K562 (cell line): ENCODE results near the gene ARHGAP22. TPM values are rescaled to one million over a fixed set of nuclear protein-coding genes. Genes with fewer than 3 reads are reported as not detected.

Source experiments
- ATAC-seq: fragments of 200-7000 bp; cut with Tn5 transposase; 3 replicates; pipeline ENCODE4 v1.9.1; 2020; ENCODE audit warnings: moderate library complexity
- BruUV-seq: library from RNA; stranded (reverse); fragments of 400-500 nt; replicated peaks from 2 replicates; lab custom pipeline; 2021; lab: Mats Ljungman, UMichigan
- CTCF ChIA-PET: fragments of 300-600 bp; formaldehyde crosslinking; extraction: SDS; loops from one replicate; lab custom pipeline; 2021; ENCODE audit warnings: low intra/inter-chr PET ratio; lab: Yijun Ruan, JAX
- POLR2A ChIA-PET: fragments of 300-600, 350-650 bp; sonication (Branson Sonifier 250); formaldehyde crosslinking; extraction: SDS; loops from one replicate; lab custom pipeline; 2021; ENCODE audit warnings: antibody characterized with exemption, inconsistent platforms; lab: Yijun Ruan, JAX
- DNase-seq, 4 experiments: peaks; one replicate each; pipeline versions ENCODE4 v3.0.0 to v3.0.0-alpha.2; 2011 to 2018; ENCODE audit warnings: low spot score in 3 of 4, mixed read lengths in 3 of 4; ENCODE audit errors: extremely low read depth in 1 of 4
- FAIRE-seq: peaks from 2 replicates; lab custom pipeline; 2011; peaks lifted over from hg19 to GRCh38; lab: Jason Lieb, UNC
- H2AFZ ChIP-seq: 2 replicates; pipeline ENCODE4 v1.6.0; 2011; ENCODE audit warnings: low read depth, low read length, control low read depth, inconsistent platforms
- H3K27ac ChIP-seq: fragments of 200-600 bp; 3 replicates; pipeline ENCODE4 v1.8.0; 2011; ENCODE audit warnings: low read depth, mild to moderate bottlenecking, control low read depth, inconsistent platforms, low read length, moderate library complexity, mixed read lengths; ENCODE audit errors: extremely low read depth
- H3K27me3 ChIP-seq, 2 experiments: fragments of 300-600 bp in 1 of 2; 2 replicates in 1 of 2; 3 replicates in 1 of 2; pipeline versions ENCODE4 v1.6.0 to v1.8.0; 2011; ENCODE audit warnings: inconsistent platforms in 2 of 2, low read length in 2 of 2, mild to moderate bottlenecking in 1 of 2, mixed read lengths in 1 of 2, moderate library complexity in 1 of 2; ENCODE audit not compliant: control insufficient read depth in 2 of 2, insufficient read depth in 2 of 2
- H3K36me3 ChIP-seq: fragments of 300-600 bp; 3 replicates; pipeline ENCODE4 v1.8.0; 2011; ENCODE audit warnings: mild to moderate bottlenecking, low read length, inconsistent platforms; ENCODE audit not compliant: control insufficient read depth, insufficient read depth
- H3K4me1 ChIP-seq, 2 experiments: fragments of 200-600 bp in 1 of 2; replicated peaks in 1 of 2; 2 replicates in 1 of 2; 3 replicates in 1 of 2; pipeline versions ENCODE4 v1.5.1 to v1.8.0; 2011; ENCODE audit warnings: inconsistent platforms in 2 of 2, low read length in 2 of 2, mild to moderate bottlenecking in 1 of 2, mixed read lengths in 1 of 2, moderate library complexity in 1 of 2; ENCODE audit not compliant: control insufficient read depth in 2 of 2, insufficient read depth in 2 of 2
- H3K4me2 ChIP-seq: 2 replicates; pipeline ENCODE4 v1.6.1; 2011; ENCODE audit warnings: low read length, control low read depth, inconsistent platforms, mixed read lengths; ENCODE audit not compliant: insufficient read depth
- H3K4me3 ChIP-seq: fragments of 200-600 bp; sonication (generic), shearing (Covaris generic); 2 replicates; pipeline ENCODE4 v1.5.1; 2016; ENCODE audit warnings: control low read depth, inconsistent platforms
- H3K79me2 ChIP-seq: fragments of 200-600 bp; 3 replicates; pipeline ENCODE4 v1.8.0; 2011; ENCODE audit warnings: low read length, inconsistent platforms; ENCODE audit not compliant: control insufficient read depth, insufficient read depth
- H3K9ac ChIP-seq, 2 experiments: 2 replicates each; pipeline versions ENCODE4 v1.6.0 to v1.6.1; 2011; ENCODE audit warnings: low read depth in 2 of 2, low read length in 2 of 2, control low read depth in 1 of 2, inconsistent platforms in 1 of 2, mild to moderate bottlenecking in 1 of 2, mixed read lengths in 1 of 2; ENCODE audit not compliant: insufficient read depth in 1 of 2
- H3K9me1 ChIP-seq: one replicate; pipeline ENCODE4 v1.6.0; 2011; ENCODE audit warnings: inconsistent platforms, mild to moderate bottlenecking, low read length, moderate library complexity; ENCODE audit not compliant: control insufficient read depth, insufficient read depth
- H3K9me3 ChIP-seq: replicated peaks from 2 replicates; pipeline ENCODE4 v1.5.1; 2011; ENCODE audit warnings: low read depth, low read length, inconsistent platforms; ENCODE audit not compliant: control insufficient read depth, insufficient read depth
- H4K20me1 ChIP-seq: replicated peaks from 2 replicates; pipeline ENCODE4 v1.6.1; 2011; ENCODE audit warnings: low read length, inconsistent platforms, mixed read lengths; ENCODE audit not compliant: control insufficient read depth, insufficient read depth
- CHD7 ChIP-seq: fragments of 200-600 bp; sonication (generic); IDR thresholded peaks from one replicate; pipeline ENCODE4 v1.6.1; 2012; ENCODE audit warnings: mild to moderate bottlenecking, low read depth, low read length, inconsistent platforms
- DDX20 ChIP-seq: fragments of 450-650 bp; IDR thresholded peaks from 2 replicates; pipeline ENCODE4 v1.6.1; 2016; ENCODE audit warnings: missing genetic modification characterization, low read depth, mild to moderate bottlenecking, missing compliant biosample characterization, moderate library complexity
- HDAC2 ChIP-seq: fragments of 450-650 bp; IDR thresholded peaks from 2 replicates; pipeline ENCODE4 v1.6.1; 2016; ENCODE audit warnings: mild to moderate bottlenecking
- MAFG ChIP-seq: fragments of 450-650 bp; conservative IDR thresholded peaks from 2 replicates; pipeline ENCODE4 v1.6.1; 2016; ENCODE audit warnings: missing genetic modification characterization, missing compliant biosample characterization
- SETDB1 ChIP-seq: IDR thresholded peaks from one replicate; pipeline ENCODE4 v1.6.1; 2012; ENCODE audit warnings: low read length, control low read depth, inconsistent platforms
- TEAD1 ChIP-seq, 2 experiments: fragments of 450-650 bp in 1 of 2; sonication (generic) in 1 of 2; formaldehyde crosslinking; IDR thresholded peaks; 2 replicates each; pipeline versions ENCODE4 v1.4.0 to v1.8.0; 2020 to 2022; ENCODE audit warnings: mild to moderate bottlenecking in 2 of 2, missing genetic modification reagents in 1 of 2
- ZC3H8 ChIP-seq: fragments of 450-650 bp; IDR thresholded peaks from 2 replicates; pipeline ENCODE4 v1.6.1; 2017
- WGBS: fragments of 100-300 bp; shearing (Covaris generic); methylation state at CpG from one replicate; pipeline ENCODE4 v1.1.6; 2016; ENCODE audit warnings: low coverage, mixed read lengths; ENCODE audit not compliant: insufficient coverage; ENCODE audit errors: missing lambda C conversion rate; 5-methylcytosine and 5-hydroxymethylcytosine counted together
- in situ Hi-C: fragments of 300-500 bp; cut with MboI; formaldehyde crosslinking; loops from 4 replicates; pipeline ENCODE4 v1.15.0; 2018; ENCODE audit warnings: inconsistent platforms, mixed read lengths
- intact Hi-C: fragments of 100-400 bp; cut with micrococcal nuclease; formaldehyde crosslinking; loops from 2 replicates; pipeline ENCODE4 v1.14.2; 2022
- polyA plus RNA-seq, 8 experiments: library from polyadenylated mRNA; depleted of rRNA in 4 of 8; stranded (reverse) in 5 of 8; unstranded in 3 of 8; fragments of >200 nt; fragmentation: Nextera tagmentation in 2 of 8; fragmentation: Illumina TruSeq in 1 of 8; extraction: Ambion mirVana in 2 of 8; extraction: Trizol in 1 of 8; gene quantifications; 2 replicates each; pipeline versions ENCODE4 v1.2.1 to v1.2.3, GENCODE V29; 2011 to 2014; ENCODE audit warnings: inconsistent platforms in 1 of 8, missing spikeins in 1 of 8
- total RNA-seq, 7 experiments: library from RNA; depleted of rRNA in 6 of 7; stranded (reverse); fragments of >200 nt in 6 of 7; fragmentation: Illumina TruSeq in 2 of 7; extraction: Trizol in 2 of 7; gene quantifications; 2 replicates each; pipeline versions ENCODE4 v1.2.1 to v1.2.3, GENCODE V29; 2011 to 2021; ENCODE audit warnings: low replicate concordance in 1 of 7

Gene ARHGAP22
- total and polyA plus RNA-seq, 9 of the 15 experiments (the other 6 are each of a cell fraction or from before 2014, with no cell fraction given), result 1.3 to 28.1 (median 12.7) TPM

DNA sequence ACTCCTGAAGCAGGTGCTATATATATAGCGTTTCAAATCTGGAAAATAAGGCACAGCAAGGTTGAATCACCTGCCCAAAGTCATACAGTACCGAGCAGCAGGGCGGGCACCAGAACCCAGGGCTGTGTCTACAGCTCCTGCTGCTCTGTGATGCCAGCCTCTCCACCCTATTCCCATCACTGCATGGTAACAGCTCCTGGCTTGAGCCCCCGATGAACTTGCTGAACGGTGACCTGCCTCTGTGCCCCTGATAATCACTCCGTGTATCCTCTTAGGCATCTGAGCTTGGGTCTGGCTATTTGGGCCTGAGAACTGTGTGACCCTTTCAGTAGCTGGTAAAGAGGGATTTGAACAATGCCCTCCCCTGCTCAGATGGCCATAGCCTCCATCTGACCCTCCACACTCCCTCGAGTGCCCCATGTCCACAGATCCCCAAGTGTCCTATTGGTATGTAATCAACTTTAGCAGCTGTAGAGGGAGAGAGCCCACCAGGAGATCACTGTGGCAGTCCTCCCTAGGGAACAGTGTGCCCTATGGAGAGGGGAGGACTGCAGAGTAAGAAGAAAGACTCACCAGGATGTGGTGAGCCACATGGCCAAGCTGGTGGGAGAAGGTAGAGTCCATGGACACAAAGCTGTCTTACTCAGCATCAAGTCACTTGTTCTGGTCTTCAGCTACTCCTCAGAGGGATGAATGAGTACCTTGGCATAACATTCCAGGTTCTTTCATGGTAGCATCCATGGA is 1.1 kb upstream of the ARHGAP22 start:
- no peak overlapping the region for H2AFZ ChIP-seq
- no peak overlapping the region for H3K4me3 ChIP-seq
- H3K4me1 ChIP-seq, result peaks cover 0 to 9% of the 10 kb centered on the region in 2 experiments; a peak in 2 of 5 replicates
- no peaks in the 10 kb centered on the region for H3K9me1 ChIP-seq
- no peak for TF ChIP-seq ZC3H8
- no peak for TF ChIP-seq MAFG (tag)
- no peak for TF ChIP-seq HDAC2
- no peak for TF ChIP-seq CHD7
- TF ChIP-seq SETDB1, result no peak
- no peak for TF ChIP-seq DDX20 (tag)
- TF ChIP-seq TEAD1 (CRISPR knock-in tag; IDR thresholded peaks at IDR 0.05), result no peak
- H3K9ac ChIP-seq, result no peak overlapping the region
- DNase-seq (no peak), FAIRE-seq (peak; percentile 6), ATAC-seq (no peak)
- in situ Hi-C loops, result no loop called here
- H3K79me2 ChIP-seq, result no peaks in the 10 kb centered on the region
- POLR2A ChIA-PET, result interaction anchor here (0.6 to 0.9 kb wide), 4 partner anchors 18 to 894 kb away, joined by 3 to 4 read pairs (median 3); no protein-coding TSS in a partner anchor
- H3K4me2 ChIP-seq, result no peak overlapping the region
- WGBS, result 3% methylated on average over 7 of the region's 7 CpGs
- H4K20me1 ChIP-seq, result peaks cover 11% of the 10 kb centered on the region
- H3K9me3 ChIP-seq, result no peaks in the 10 kb centered on the region
- CTCF ChIA-PET, result no interaction called here
- intact Hi-C loops, result loop anchor here (5.0 kb wide), 2 partner anchors 46 to 54 kb away; no protein-coding TSS in a partner anchor
- BruUV-seq, result no TSS peak
- no peak overlapping the region for H3K27ac ChIP-seq
- H3K27me3 ChIP-seq, result peaks cover 26 to 29% of the 10 kb centered on the region in 2 experiments
- H3K36me3 ChIP-seq, result no peaks in the 10 kb centered on the region
